T47D (cell line): ENCODE results near the gene SLC12A3.

Experiments
- DNase-seq, 2 experiments: peaks; one replicate each; pipeline versions ENCODE4 v3.0.0 to v3.0.0-alpha.2; 2011 to 2012; ENCODE audit warnings: low read depth in 1 of 2, low spot score in 1 of 2
- JUND ChIP-seq: IDR thresholded peaks from 2 replicates; pipeline ENCODE4 v1.6.1; 2012; ENCODE audit warnings: low read depth
- in situ Hi-C: cut with HindIII; loops from 2 replicates; pipeline ENCODE4 v1.10.0; 2016; ENCODE audit warnings: low sequenced_read_pairs, low pct_unique_long_range_greater_than_20kb

SLC12A3 gene

GRCh38 chr16:56836410-56837230, 28.4 kb upstream of the SLC12A3 start:
- DNase-seq, result no peak
- no peak for TF ChIP-seq JUND
- in situ Hi-C loops, result no loop called here

GRCh38 chr16:56838622-56839337, 26.2 kb upstream of the SLC12A3 start:
- TF ChIP-seq JUND, result no peak
- DNase-seq, result no peak
- in situ Hi-C loops, result no loop called here

GRCh38 chr16:56841233-56841632, 23.8 kb upstream of the SLC12A3 start:
- no peak for DNase-seq
- TF ChIP-seq JUND, result no peak
- in situ Hi-C loops, result no loop called here

- in situ Hi-C loops, result no loop called here
- DNase-seq, result no peak
- TF ChIP-seq JUND, result no peak
Observed at GRCh38 chr16:56841659-56842058, 23.3 kb upstream of the SLC12A3 start.

- in situ Hi-C loops, result no loop called here
- no peak for TF ChIP-seq JUND
Observed at GRCh38 chr16:56842133-56842532, 22.9 kb upstream of the SLC12A3 start.

GRCh38 chr16:56844056-56844455, 21.0 kb upstream of the SLC12A3 start:
- in situ Hi-C loops, result no loop called here
- no peak for DNase-seq
- no peak for TF ChIP-seq JUND

More at GRCh38 chr16:56842133-56842532, 22.9 kb upstream of the SLC12A3 start:
- no peak for DNase-seq

GRCh38 chr16:56847173-56847910, 17.7 kb upstream of the SLC12A3 start:
- TF ChIP-seq JUND, result no peak
- in situ Hi-C loops, result no loop called here

GRCh38 chr16:56848029-56848936, 16.7 kb upstream of the SLC12A3 start:
- no peak for DNase-seq
- TF ChIP-seq JUND, result no peak

More at GRCh38 chr16:56847173-56847910, 17.7 kb upstream of the SLC12A3 start:
- DNase-seq, result no peak

GRCh38 chr16:56848955-56849689, 15.9 kb upstream of the SLC12A3 start:
- TF ChIP-seq JUND, result no peak
- in situ Hi-C loops, result no loop called here
- no peak for DNase-seq

More at GRCh38 chr16:56848029-56848936, 16.7 kb upstream of the SLC12A3 start:
- in situ Hi-C loops, result no loop called here

GRCh38 chr16:56849690-56850680, 15.0 kb upstream of the SLC12A3 start:
- no peak for TF ChIP-seq JUND
- DNase-seq, result no peak
- in situ Hi-C loops, result no loop called here
